GM12891 (cell line): ENCODE results near the gene BFSP1.

Experiments
- DNase-seq: peaks from one replicate; pipeline ENCODE4 v3.0.0; 2011; ENCODE audit warnings: low spot score; ENCODE audit not compliant: insufficient read length
- FAIRE-seq: peaks from 2 replicates; lab custom pipeline; 2011; peaks lifted over from hg19 to GRCh38; lab: Jason Lieb, UNC
- PAX5 ChIP-seq: IDR thresholded peaks from 2 replicates; pipeline ENCODE4 v1.6.1; 2011; ENCODE audit warnings: low read length, moderate library complexity, mild to moderate bottlenecking; ENCODE audit not compliant: insufficient read depth, severe bottlenecking
- POLR2A ChIP-seq: IDR thresholded peaks from 2 replicates; pipeline ENCODE4 v1.6.1; 2011; ENCODE audit warnings: low read depth, low read length, control low read depth
- POLR2AphosphoS5 ChIP-seq: IDR thresholded peaks from 2 replicates; pipeline ENCODE4 v1.6.1; 2011; ENCODE audit warnings: low read depth, low read length, control low read depth
- POU2F2 ChIP-seq: IDR thresholded peaks from 2 replicates; pipeline ENCODE4 v1.6.1; 2011; ENCODE audit warnings: low read depth, mild to moderate bottlenecking, control low read depth, low read length, moderate library complexity
- SPI1 ChIP-seq: IDR thresholded peaks from 2 replicates; pipeline ENCODE4 v1.6.1; 2011; ENCODE audit warnings: low read depth, low read length, control low read depth
- TAF1 ChIP-seq: IDR thresholded peaks from 2 replicates; pipeline ENCODE4 v1.6.1; 2011; ENCODE audit warnings: low read depth, low read length, control low read depth

BFSP1 gene

DNA sequence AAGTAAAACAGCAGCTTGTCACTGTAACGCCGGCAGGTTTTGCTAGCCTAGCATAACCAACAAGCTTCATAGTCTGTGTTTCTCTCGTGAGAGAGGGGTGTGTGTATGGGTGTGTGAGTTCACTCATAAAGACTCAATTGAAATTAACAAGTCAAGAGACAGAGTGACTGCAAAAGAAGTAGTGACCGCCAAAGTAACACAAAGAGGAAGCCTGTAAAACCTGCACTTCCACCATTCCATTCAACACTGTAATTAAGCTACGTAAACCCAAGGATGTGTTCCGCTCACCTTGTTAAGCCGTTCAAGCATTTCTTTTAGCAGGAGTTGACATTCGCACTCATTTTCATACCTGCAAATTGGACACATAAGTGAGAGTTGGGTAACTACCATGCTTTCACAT is 6.6 kb downstream of the BFSP1 start:
- DNase-seq (no peak), FAIRE-seq (no peak)
- TF ChIP-seq TAF1 (no peak), POLR2A (no peak)

- no peak for DNase-seq
- FAIRE-seq: no peak
- TF ChIP-seq POU2F2: no peak
- TF ChIP-seq TAF1: no peak
- no peak for TF ChIP-seq PAX5
- TF ChIP-seq SPI1: no peak
- TF ChIP-seq POLR2A: no peak
- TF ChIP-seq POLR2AphosphoS5: no peak
Measured at GRCh38 chr20:17523326-17523725, 7.9 kb downstream of the BFSP1 start.

DNA sequence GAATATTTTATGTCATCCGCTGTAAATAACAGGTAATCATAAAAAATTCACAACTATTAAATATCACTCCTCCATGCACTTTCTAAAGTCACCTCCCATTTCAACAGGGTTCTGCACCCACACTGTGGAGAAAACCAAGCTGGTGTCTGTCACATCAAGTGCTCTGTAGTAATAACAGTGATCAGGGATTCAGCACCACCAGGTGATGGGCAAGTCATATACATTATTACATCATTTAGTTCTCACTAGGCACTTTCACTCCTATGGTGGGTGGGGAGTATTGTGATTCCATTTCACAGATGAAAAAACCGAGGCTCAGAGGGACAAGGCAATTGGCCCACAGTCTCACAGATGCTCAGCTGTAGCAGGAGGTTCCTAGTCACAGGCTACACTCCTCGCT is 8.7 kb downstream of the BFSP1 start:
- no peak for TF ChIP-seq SPI1
- TF ChIP-seq TAF1: no peak
- no peak for TF ChIP-seq POLR2AphosphoS5
- TF ChIP-seq POU2F2: no peak
- no peak for TF ChIP-seq PAX5
- no peak for TF ChIP-seq POLR2A

GRCh38 chr20:17520583-17520982 is 10.6 kb downstream of the BFSP1 start:
- no peak for DNase-seq
- no peak for TF ChIP-seq POLR2AphosphoS5
- TF ChIP-seq PAX5: no peak
- TF ChIP-seq SPI1: no peak
- TF ChIP-seq POLR2A: no peak
- no peak for TF ChIP-seq TAF1
- TF ChIP-seq POU2F2: no peak
- no peak for FAIRE-seq

More for the DNA sequence above, 8.7 kb downstream of the BFSP1 start:
- DNase-seq (no peak), FAIRE-seq (no peak)

DNA sequence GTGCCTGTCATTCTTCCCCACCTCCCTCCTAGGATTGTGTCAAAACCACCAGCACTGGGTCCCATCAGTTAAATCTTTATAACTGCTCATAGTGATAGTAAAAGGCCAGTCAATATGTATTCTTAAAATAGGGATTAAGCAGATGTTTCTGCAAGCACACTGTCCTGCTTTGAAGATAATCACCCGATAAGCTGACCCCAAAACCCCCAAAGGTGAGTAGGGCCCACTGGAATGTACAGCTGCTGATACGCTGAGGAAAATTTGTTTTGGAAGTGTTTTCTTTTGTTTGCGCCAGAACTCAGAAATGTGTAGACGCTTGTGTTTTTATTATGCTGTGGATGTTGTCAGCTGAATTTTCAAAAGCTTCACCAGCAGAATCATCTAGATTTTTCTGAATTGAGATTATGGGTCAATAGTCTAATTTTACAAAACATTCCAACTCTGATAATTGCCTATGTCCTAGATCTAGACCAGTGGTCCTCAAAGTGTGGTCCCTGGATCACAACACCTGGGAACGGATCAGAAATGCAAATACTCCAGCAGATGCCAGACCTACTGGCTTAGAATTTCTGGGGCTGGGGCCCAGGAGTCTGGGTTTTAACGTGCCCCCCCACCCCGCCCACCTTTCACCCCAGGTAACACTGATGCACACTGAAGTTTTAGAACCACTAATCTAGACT is 11.4 kb downstream of the BFSP1 start:
- FAIRE-seq: no peak
- TF ChIP-seq SPI1: no peak
- no peak for TF ChIP-seq TAF1
- TF ChIP-seq POLR2A: no peak
- no peak for TF ChIP-seq POU2F2
- TF ChIP-seq PAX5: no peak
- no peak for TF ChIP-seq POLR2AphosphoS5
- DNase-seq: no peak

DNA sequence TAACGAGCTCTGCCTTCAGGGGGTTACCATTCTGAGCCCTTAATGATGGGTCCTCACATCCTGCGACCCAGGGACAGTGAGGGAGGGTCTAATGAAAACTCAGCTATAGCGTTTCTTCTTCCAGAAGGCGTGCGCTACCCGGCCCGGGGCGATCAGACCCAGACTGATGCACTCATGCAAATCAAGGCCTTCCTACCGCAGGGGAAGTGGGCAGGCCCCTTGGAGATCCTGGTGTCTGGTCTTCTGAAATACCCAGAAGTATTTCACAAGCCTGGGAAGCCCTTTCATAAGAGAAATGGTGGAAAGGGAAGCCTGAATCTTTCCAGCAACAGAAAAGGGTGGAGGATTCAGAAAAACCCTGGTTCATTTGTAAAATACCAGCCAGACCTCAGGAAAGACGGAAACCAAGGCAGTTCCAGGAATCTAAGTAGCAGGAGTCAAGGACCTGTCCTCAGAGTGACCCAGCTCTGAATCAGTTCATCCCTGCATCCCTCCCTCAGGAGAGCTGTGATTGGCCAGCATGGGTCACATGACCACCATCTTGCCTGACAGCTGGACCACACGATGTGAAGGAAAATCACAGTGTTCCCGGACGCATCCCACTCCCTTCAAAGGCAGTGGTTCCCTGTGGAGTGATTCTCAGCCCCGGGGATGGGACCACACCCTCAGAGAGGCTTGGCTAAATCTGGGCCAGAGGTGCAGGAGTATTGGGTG is 12.7 kb downstream of the BFSP1 start:
- no peak for TF ChIP-seq POLR2A
- no peak for TF ChIP-seq PAX5
- no peak for TF ChIP-seq TAF1
- TF ChIP-seq POLR2AphosphoS5: no peak
- TF ChIP-seq SPI1: no peak
- TF ChIP-seq POU2F2: no peak
- FAIRE-seq: no peak
- no peak for DNase-seq

DNA sequence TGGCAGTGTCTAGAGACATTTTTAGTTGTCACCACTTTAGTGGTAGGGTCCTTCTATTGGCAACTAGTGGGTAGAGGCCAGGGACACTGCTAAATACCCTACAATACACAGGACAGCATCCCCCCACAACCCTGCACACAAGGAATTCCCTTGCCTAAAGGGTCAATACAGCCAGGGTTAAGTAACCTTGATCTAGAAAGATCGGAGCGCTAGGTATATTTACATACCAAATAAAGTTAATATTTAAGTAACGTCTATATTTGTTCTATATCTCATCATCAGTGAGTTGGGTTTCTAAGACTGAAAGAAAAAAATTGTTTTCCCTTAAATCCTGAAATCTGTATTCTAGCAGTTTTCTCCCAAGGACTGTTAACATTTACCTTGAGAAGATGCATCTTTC is 16.1 kb downstream of the BFSP1 start:
- DNase-seq (no peak), FAIRE-seq (no peak)
- TF ChIP-seq POLR2A: no peak
- TF ChIP-seq PAX5: no peak
- TF ChIP-seq SPI1: no peak
- TF ChIP-seq POU2F2: no peak

GRCh38 chr20:17513939-17514338 is 17.2 kb downstream of the BFSP1 start:
- FAIRE-seq (no peak), DNase-seq (no peak)
- TF ChIP-seq PAX5 (no peak), POLR2AphosphoS5 (no peak), SPI1 (no peak), POLR2A (no peak), TAF1 (no peak), POU2F2 (no peak)

DNA sequence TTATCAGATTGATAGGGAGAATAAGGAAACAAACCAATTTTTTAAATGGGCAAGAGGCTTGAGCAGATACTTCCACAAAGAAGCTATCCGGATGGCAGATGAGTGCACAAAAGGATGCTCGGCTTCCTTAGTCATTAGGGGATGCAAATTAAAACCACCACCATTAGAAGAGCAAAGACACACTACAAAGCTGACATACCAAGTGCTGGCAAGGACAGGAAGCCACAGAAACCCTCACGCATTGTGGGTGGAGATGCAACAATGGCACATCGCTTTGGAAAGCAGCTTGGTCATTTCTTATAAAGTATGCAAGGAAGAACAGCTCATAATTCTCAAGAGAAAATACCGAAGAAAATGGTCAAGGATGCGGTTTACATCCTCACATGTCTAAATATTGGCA is 19.8 kb downstream of the BFSP1 start:
- TF ChIP-seq POU2F2: no peak
- TF ChIP-seq PAX5: no peak
- no peak for TF ChIP-seq TAF1
- FAIRE-seq: no peak
- DNase-seq: no peak

- DNase-seq (no peak), FAIRE-seq (no peak)
- TF ChIP-seq POLR2AphosphoS5: no peak
Measured at GRCh38 chr20:17510548-17510947, 20.6 kb downstream of the BFSP1 start.
